Measurements from ENCODE around the gene CABLES1.

DNA sequence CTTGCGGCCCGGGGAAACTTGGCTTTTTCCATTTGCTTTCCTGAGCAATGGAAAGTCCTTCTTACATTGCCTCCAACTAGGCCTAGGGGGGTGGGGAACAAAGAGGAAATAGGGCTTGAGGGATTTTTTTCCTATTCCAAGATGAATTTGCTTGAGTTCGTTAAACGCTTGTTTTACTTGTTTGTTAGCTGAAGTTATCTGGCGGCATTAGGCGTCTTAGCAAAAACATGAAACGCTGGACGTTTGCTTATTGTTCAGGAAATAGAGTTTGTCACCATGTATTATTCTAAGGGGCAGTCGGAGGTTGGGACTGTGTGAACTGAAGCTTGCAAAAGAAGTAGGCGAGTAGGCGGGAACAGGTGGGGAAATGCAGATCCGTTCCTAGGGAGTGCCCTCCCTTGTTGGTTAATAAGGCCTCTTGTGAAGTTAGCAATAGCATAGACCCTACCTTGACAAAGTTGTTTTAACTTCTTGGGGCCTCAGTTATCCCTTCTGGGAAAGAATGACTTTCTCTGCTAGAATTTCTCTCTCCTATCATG, 1.9 kb downstream of the CABLES1 start:
- no peak for TF ChIP-seq CTCF (IDR thresholded peaks at IDR 0.05)
- no peak for TF ChIP-seq POLR2A (IDR thresholded peaks at IDR 0.05)

Data from adrenal gland (tissue), 5 donors.